GM21619 (cell line): ENCODE data around the gene FASTKD2.

Experiments
- ATAC-seq: cut with Tn5 transposase; IDR thresholded peaks from one replicate; pipeline ENCODE4 v1.9.1; 2021; ENCODE audit not compliant: unreplicated experiment

Gene FASTKD2

GRCh38 chr2:206833291-206833690 lies 67.9 kb downstream of the FASTKD2 start:
- ATAC-seq = no peak

GRCh38 chr2:206836722-206837121 lies 71.3 kb downstream of the FASTKD2 start:
- ATAC-seq = no peak

- no peak for ATAC-seq
Observed at GRCh38 chr2:206837775-206838174, 72.4 kb downstream of the FASTKD2 start.

- ATAC-seq = no peak
Observed at GRCh38 chr2:206838690-206839089, 73.3 kb downstream of the FASTKD2 start.

GRCh38 chr2:206840999-206841398 lies 75.6 kb downstream of the FASTKD2 start:
- ATAC-seq = no peak
